Central memory CD8-positive, alpha-beta T cell (primary cell): ENCODE results near the gene CYBA.

ENCODE experiments used
- ATAC-seq: fragments of 150-1000 bp; cut with Tn5 transposase; replicated peaks from 2 replicates; pipeline ENCODE4 v1.10.0; 2022; ENCODE audit warnings: mild to moderate bottlenecking, moderate FRiP score, moderate number of reproducible peaks; ENCODE audit not compliant: poor library complexity, severe bottlenecking; ENCODE audit errors: extremely low read depth
- DNase-seq, 2 donors: peaks; one replicate each; pipeline ENCODE4 v3.0.0; 2021; ENCODE audit warnings: low spot score in 2 of 2
- H3K27ac Mint-ChIP-seq: one replicate; pipeline ENCODE4 v1.8.0; 2022; ENCODE audit warnings: low read depth, mild to moderate bottlenecking, moderate library complexity, mixed read lengths
- H3K27me3 Mint-ChIP-seq: one replicate; pipeline ENCODE4 v1.8.0; 2022; ENCODE audit warnings: mixed read lengths
- H3K36me3 Mint-ChIP-seq: one replicate; pipeline ENCODE4 v1.8.0; 2022; ENCODE audit warnings: mild to moderate bottlenecking, moderate library complexity, mixed read lengths; ENCODE audit not compliant: insufficient read depth
- H3K4me1 Mint-ChIP-seq: one replicate; pipeline ENCODE4 v1.8.0; 2022; ENCODE audit warnings: mixed read lengths
- H3K4me3 Mint-ChIP-seq: one replicate; pipeline ENCODE4 v1.8.0; 2022; ENCODE audit warnings: mild to moderate bottlenecking, moderate library complexity, mixed read lengths
- H3K9me3 Mint-ChIP-seq: one replicate; pipeline ENCODE4 v1.8.0; 2022; ENCODE audit warnings: mixed read lengths

Gene CYBA

GRCh38 chr16:88623858-88624257, 27.0 kb downstream of the CYBA start:
- Mint-ChIP-seq H3K36me3 (peaks cover 57% of the 10 kb centered on the region), H3K4me3 (no peak overlapping the region), H3K27ac (peak overlapping the region; percentile 77), H3K9me3 (no peaks in the 10 kb centered on the region), H3K27me3 (no peaks in the 10 kb centered on the region), H3K4me1 (peaks cover 25% of the 10 kb centered on the region)
- DNase-seq, result no peak
- ATAC-seq, result no peak

GRCh38 chr16:88622866-88623265, 28.0 kb downstream of the CYBA start:
- H3K4me3 Mint-ChIP-seq, result no peak overlapping the region
- H3K27ac Mint-ChIP-seq, result peak overlapping the region; percentile 77
- no peaks in the 10 kb centered on the region for H3K27me3 Mint-ChIP-seq

GRCh38 chr16:88622125-88622524, 28.7 kb downstream of the CYBA start:
- Mint-ChIP-seq H3K27me3 (no peaks in the 10 kb centered on the region), H3K36me3 (peaks cover 50% of the 10 kb centered on the region), H3K9me3 (no peaks in the 10 kb centered on the region), H3K4me1 (peaks cover 39% of the 10 kb centered on the region), H3K27ac (peak overlapping the region; percentile 97), H3K4me3 (no peak overlapping the region)
- ATAC-seq (no peak), DNase-seq (no peak)

More at GRCh38 chr16:88622866-88623265, 28.0 kb downstream of the CYBA start:
- no peaks in the 10 kb centered on the region for H3K9me3 Mint-ChIP-seq
- H3K36me3 Mint-ChIP-seq, result peaks cover 53% of the 10 kb centered on the region
- DNase-seq (no peak), ATAC-seq (no peak)
- peaks cover 35% of the 10 kb centered on the region for H3K4me1 Mint-ChIP-seq

GRCh38 chr16:88619859-88620815, 30.7 kb downstream of the CYBA start:
- ATAC-seq (peak; percentile 90), DNase-seq (peak; percentile 59 to 89)
- Mint-ChIP-seq H3K4me3 (peak overlapping the region; percentile 70), H3K36me3 (peaks cover 41% of the 10 kb centered on the region), H3K27me3 (no peaks in the 10 kb centered on the region), H3K9me3 (no peaks in the 10 kb centered on the region), H3K4me1 (peaks cover 45% of the 10 kb centered on the region), H3K27ac (peak overlapping the region; percentile 97)

- Mint-ChIP-seq H3K9me3 (no peaks in the 10 kb centered on the region), H3K4me3 (peak overlapping the region; percentile 70), H3K27me3 (no peaks in the 10 kb centered on the region), H3K27ac (peak overlapping the region; percentile 97), H3K4me1 (peaks cover 45% of the 10 kb centered on the region), H3K36me3 (peaks cover 36% of the 10 kb centered on the region)
- ATAC-seq (no peak), DNase-seq (no peak)
These were observed 31.7 kb downstream of the CYBA start for GRCh38 chr16:88618956-88619667.

GRCh38 chr16:88618182-88618955, 32.5 kb downstream of the CYBA start:
- Mint-ChIP-seq H3K9me3 (no peaks in the 10 kb centered on the region), H3K4me3 (no peak overlapping the region), H3K27ac (peak overlapping the region; percentile 97), H3K27me3 (no peaks in the 10 kb centered on the region), H3K4me1 (peaks cover 49% of the 10 kb centered on the region), H3K36me3 (peaks cover 33% of the 10 kb centered on the region)
- no peak for ATAC-seq
- DNase-seq, result no peak

GRCh38 chr16:88617268-88618031, 33.4 kb downstream of the CYBA start:
- peaks cover 49% of the 10 kb centered on the region for H3K4me1 Mint-ChIP-seq
- no peak overlapping the region for H3K4me3 Mint-ChIP-seq
- no peaks in the 10 kb centered on the region for H3K27me3 Mint-ChIP-seq
- H3K36me3 Mint-ChIP-seq, result peaks cover 37% of the 10 kb centered on the region
- H3K9me3 Mint-ChIP-seq, result no peaks in the 10 kb centered on the region
- H3K27ac Mint-ChIP-seq, result peak overlapping the region; percentile 97
- no peak for DNase-seq
- no peak for ATAC-seq

- no peak for DNase-seq
- Mint-ChIP-seq H3K4me1 (peaks cover 49% of the 10 kb centered on the region), H3K9me3 (no peaks in the 10 kb centered on the region), H3K36me3 (peaks cover 40% of the 10 kb centered on the region), H3K27ac (peak overlapping the region; percentile 97), H3K4me3 (no peak overlapping the region), H3K27me3 (no peaks in the 10 kb centered on the region)
- ATAC-seq, result no peak
These were observed 34.1 kb downstream of the CYBA start for GRCh38 chr16:88616736-88617135.

GRCh38 chr16:88616320-88616719, 34.5 kb downstream of the CYBA start:
- H3K36me3 Mint-ChIP-seq, result peaks cover 37% of the 10 kb centered on the region

GRCh38 chr16:88614818-88615580, 35.9 kb downstream of the CYBA start:
- no peak for ATAC-seq
- Mint-ChIP-seq H3K27me3 (no peaks in the 10 kb centered on the region), H3K36me3 (peaks cover 38% of the 10 kb centered on the region), H3K27ac (no peak overlapping the region), H3K4me3 (no peak overlapping the region), H3K9me3 (no peaks in the 10 kb centered on the region), H3K4me1 (peaks cover 40% of the 10 kb centered on the region)
- no peak for DNase-seq

More at GRCh38 chr16:88616320-88616719, 34.5 kb downstream of the CYBA start:
- H3K27me3 Mint-ChIP-seq, result no peaks in the 10 kb centered on the region
- ATAC-seq (no peak), DNase-seq (no peak)
- peak overlapping the region; percentile 97 for H3K27ac Mint-ChIP-seq
- peaks cover 49% of the 10 kb centered on the region for H3K4me1 Mint-ChIP-seq
- H3K9me3 Mint-ChIP-seq, result no peaks in the 10 kb centered on the region
- no peak overlapping the region for H3K4me3 Mint-ChIP-seq
